Heart left ventricle (tissue), 16 donors: ENCODE results near the gene ZNF670. TPM values are rescaled to one million over a fixed set of nuclear protein-coding genes. Genes with fewer than 3 reads are reported as not detected.

Experiments used
- ATAC-seq, 4 donors: fragments of 200-7000 bp; cut with Tn5 transposase; one replicate each; pipeline ENCODE4 v1.9.1; 2020 to 2022; ENCODE audit warnings: moderate library complexity in 4 of 4, mild to moderate bottlenecking in 3 of 4, moderate number of reproducible peaks in 1 of 4
- DNase-seq, 5 donors: peaks; one replicate each; pipeline ENCODE4 v3.0.0-alpha.2; 2020
- H3K27ac ChIP-seq, 12 donors: fragments of 200-600 bp; sonication (generic) in 4 of 12; one replicate each; pipeline versions ENCODE4 v1.5.0 to v1.8.0; 2016 to 2022; ENCODE audit warnings: mild to moderate bottlenecking in 2 of 12
- H3K27me3 ChIP-seq, 9 donors: fragments of 200-600 bp; sonication (generic) in 2 of 9; one replicate each; pipeline versions ENCODE4 v1.5.1 to v1.8.0; 2016 to 2022; ENCODE audit warnings: mild to moderate bottlenecking in 3 of 9
- H3K36me3 ChIP-seq, 9 donors: fragments of 200-600 bp; sonication (generic) in 2 of 9; one replicate each; pipeline versions ENCODE4 v1.5.0 to v1.8.0; 2018 to 2022; ENCODE audit warnings: mild to moderate bottlenecking in 2 of 9
- H3K4me1 ChIP-seq, 12 donors: fragments of 200-600 bp; sonication (generic) in 4 of 12; one replicate each; pipeline versions ENCODE4 v1.5.0 to v1.8.0; 2016 to 2022; ENCODE audit warnings: mild to moderate bottlenecking in 3 of 12
- H3K4me3 ChIP-seq, 12 donors: fragments of 200-600 bp; sonication (generic) in 4 of 12; one replicate each; pipeline versions ENCODE4 v1.5.0 to v1.8.0; 2017 to 2022; ENCODE audit warnings: mild to moderate bottlenecking in 9 of 12, moderate library complexity in 4 of 12
- H3K9me3 ChIP-seq, 12 donors: fragments of 200-600 bp; sonication (generic) in 4 of 12; one replicate each; pipeline versions ENCODE4 v1.5.0 to v1.8.0; 2016 to 2022; ENCODE audit warnings: mild to moderate bottlenecking in 1 of 12
- CTCF ChIP-seq, 12 donors: fragments of 200-600 bp; sonication (generic) in 4 of 12; IDR thresholded peaks; one replicate each; pipeline versions ENCODE4 v1.5.0 to v1.8.0; 2018 to 2022; ENCODE audit warnings: antibody characterized with exemption in 12 of 12, mild to moderate bottlenecking in 5 of 12
- POLR2A ChIP-seq, 2 donors: fragments of 450-650 bp; IDR thresholded peaks; one replicate each; pipeline ENCODE4 v1.6.1; 2017; ENCODE audit warnings: antibody characterized with exemption in 2 of 2, mild to moderate bottlenecking in 2 of 2, moderate library complexity in 2 of 2
- WGBS, 4 donors: extraction: QIAGEN DNeasy Blood & Tissue Kit in 2 of 4; methylation state at CpG; one replicate each; pipeline versions ENCODE4 v1.1.5 to v1.1.7; 2013 to 2018; 5-methylcytosine and 5-hydroxymethylcytosine counted together
- intact Hi-C, 10 donors: fragments of 100-400 bp; cut with DNase I; formaldehyde crosslinking; loops; one replicate each; pipeline versions ENCODE4 v1.11.1 to v1.14.2; 2022
- polyA plus RNA-seq, 2 donors: library from polyadenylated mRNA; stranded (reverse); fragments of 200-250 nt; gene quantifications; one replicate each; pipeline ENCODE4 v1.2.3, GENCODE V29; 2013
- total RNA-seq, 9 donors: library from RNA; depleted of rRNA in 2 of 9; stranded (reverse); fragments of >200 nt in 2 of 9; fragmentation: NEBNext Ultra II Directional in 3 of 9; extraction: Animal tissue kit (Norgen Biotek cat#: 25700) in 3 of 9; gene quantifications; one replicate each; pipeline versions ENCODE4 v1.1.0 to v1.2.4, GENCODE V29; 2016 to 2023
- donor health status: ischemic (EF 13 %, LVEDD 7.1; RV severe dilation, severe dysfunction).
- donor health status: healthy with polysubstance abuse.
- donor health status: DM: no; HTN: yes; CAD: no.
- donor health status: DM: no; HTN: no; CAD: no.
- donor health status: ischemic (EF 25% LVEDD 6.9; RV normal size, moderate dysfunction).
- donor health status: ischemic (EF 25% LVEDD 5.7; RV mildly dilated, moderate dysfunction).
- donor health status: healthy.
- donor health status: DM: yes; HTN: yes; CAD: no.
- donor health status: ischemic (EF 35%, LVEDD 5.7; RV mildly dilated, moderate dysfunction).
- donor health status: nonischemic (EF 11% LVEDD 7.7; RV severe dilation, severe dysfunction).
- donor health status: DM: yes; HTN: yes; CAD: no.
- donor health status: PGD.
- donor health status: ischemic (EF 29% LVEDD 5.4; RV normal size, mild dysfunction).
- donor health status: nonischemic (EF 23%, LVEDD 6.1; RV moderate dilation, normal function).

ZNF670 gene
- total and polyA plus RNA-seq, 11 donors, result 0.46 to 3.6 (median 1.0) TPM

GRCh38 chr1:247096112-247096511, 17.5 kb upstream of the ZNF670 start:
- Histone ChIP-seq H3K36me3 (peaks cover 0 to 35% (median 23%) of the 10 kb centered on the region in 9 donors), H3K4me1 (no peaks in the 10 kb centered on the region), H3K27me3 (no peaks in the 10 kb centered on the region), H3K9me3 (peaks cover 0 to 63% (median 17%) of the 10 kb centered on the region in 12 donors), H3K4me3 (no peak overlapping the region), H3K27ac (no peak overlapping the region)
- DNase-seq, result no peak
- no peak for ATAC-seq
- intact Hi-C loops, result no loop called here
- WGBS, 4 donors, result 95 to 100% (median 96%) methylated on average over 3 of the region's 3 CpGs
- TF ChIP-seq CTCF (IDR thresholded peaks at IDR 0.05) (no peak), POLR2A (IDR thresholded peaks at IDR 0.05) (no peak)

GRCh38 chr1:247090455-247090854, 11.8 kb upstream of the ZNF670 start:
- H3K4me3 ChIP-seq, result no peak overlapping the region
- no peak overlapping the region for H3K27ac ChIP-seq
- intact Hi-C loops, result no loop called here
- no peaks in the 10 kb centered on the region for H3K36me3 ChIP-seq
- H3K9me3 ChIP-seq, result peaks cover 0 to 7% (median 0%) of the 10 kb centered on the region in 12 donors
- ATAC-seq (peak in 1 of 4 donors; percentile 38), DNase-seq (no peak)
- TF ChIP-seq POLR2A (IDR thresholded peaks at IDR 0.05) (no peak), CTCF (IDR thresholded peaks at IDR 0.05) (no peak)
- 73 to 85% (median 83%) methylated on average over 14 of the region's 14 CpGs for WGBS, 4 donors
- no peaks in the 10 kb centered on the region for H3K27me3 ChIP-seq
- no peaks in the 10 kb centered on the region for H3K4me1 ChIP-seq

GRCh38 chr1:247089616-247090375, 11.2 kb upstream of the ZNF670 start:
- no peak for TF ChIP-seq POLR2A (IDR thresholded peaks at IDR 0.05)
- no peak for TF ChIP-seq CTCF (IDR thresholded peaks at IDR 0.05)
- no peaks in the 10 kb centered on the region for H3K36me3 ChIP-seq
- H3K4me3 ChIP-seq, result no peak overlapping the region
- peaks cover 0 to 4% (median 0%) of the 10 kb centered on the region in 12 donors for H3K9me3 ChIP-seq
- no peak for DNase-seq
- intact Hi-C loops, result no loop called here
- ATAC-seq, result no peak
- no peak overlapping the region for H3K27ac ChIP-seq
- H3K4me1 ChIP-seq, result no peaks in the 10 kb centered on the region
- WGBS, 4 donors, result 55 to 80% (median 66%) methylated on average over 15 to 17 of the region's 17 CpGs
- H3K27me3 ChIP-seq, result no peaks in the 10 kb centered on the region

- no peaks in the 10 kb centered on the region for H3K27me3 ChIP-seq
- intact Hi-C loops, result no loop called here
- no peak overlapping the region for H3K27ac ChIP-seq
- no peaks in the 10 kb centered on the region for H3K36me3 ChIP-seq
- H3K4me1 ChIP-seq, result no peaks in the 10 kb centered on the region
- ATAC-seq, result no peak
- TF ChIP-seq CTCF (IDR thresholded peaks at IDR 0.05), result no peak
- no peak for TF ChIP-seq POLR2A (IDR thresholded peaks at IDR 0.05)
- DNase-seq, result no peak
- H3K9me3 ChIP-seq, result peaks cover 0 to 3% (median 0%) of the 10 kb centered on the region in 12 donors
- 82 to 96% (median 85%) methylated on average over 4 of the region's 4 CpGs for WGBS, 4 donors
- H3K4me3 ChIP-seq, result no peak overlapping the region
Measured at GRCh38 chr1:247088967-247089366, 10.4 kb upstream of the ZNF670 start.
